Keratinocyte (primary cell): Measurements from ENCODE around the gene RAB11A. TPM values are rescaled to one million over a fixed set of nuclear protein-coding genes. Genes with fewer than 3 reads are reported as not detected.

Source experiments
- DNase-seq: peaks from one replicate; pipeline ENCODE4 v3.0.0-alpha.2; 2011; ENCODE audit warnings: low read depth, missing footprints, low spot score
- FAIRE-seq: peaks from 2 replicates; lab custom pipeline; 2011; peaks lifted over from hg19 to GRCh38; lab: Jason Lieb, UNC
- H2AFZ ChIP-seq: 2 replicates; pipeline ENCODE4 v1.6.0; 2012; ENCODE audit warnings: low read length, control low read depth, inconsistent platforms; ENCODE audit not compliant: control insufficient read depth
- H3K27ac ChIP-seq: 2 replicates; pipeline ENCODE4 v1.5.1; 2011; ENCODE audit warnings: low read length; ENCODE audit not compliant: control insufficient read depth, insufficient read depth
- H3K27me3 ChIP-seq: 3 replicates; pipeline ENCODE4 v1.6.0; 2011; ENCODE audit warnings: low read length; ENCODE audit not compliant: control insufficient read depth, insufficient read depth; ENCODE audit errors: extremely low read depth
- H3K36me3 ChIP-seq, 2 experiments: 2 replicates in 1 of 2; 3 replicates in 1 of 2; pipeline ENCODE4 v1.5.1; 2011; ENCODE audit warnings: low read length in 2 of 2, mild to moderate bottlenecking in 1 of 2; ENCODE audit not compliant: control insufficient read depth in 2 of 2, insufficient read depth in 2 of 2; ENCODE audit errors: extremely low read depth in 1 of 2
- H3K4me1 ChIP-seq: 3 replicates; pipeline ENCODE4 v1.5.1; 2011; ENCODE audit warnings: low read length; ENCODE audit not compliant: control insufficient read depth, insufficient read depth; ENCODE audit errors: extremely low read depth
- H3K4me2 ChIP-seq: 3 replicates; pipeline ENCODE4 v1.6.0; 2011; ENCODE audit warnings: low read depth, low read length; ENCODE audit not compliant: control insufficient read depth, insufficient read depth; ENCODE audit errors: extremely low read depth
- H3K4me3 ChIP-seq, 3 experiments: fragments of 200-600 bp in 1 of 3; sonication (generic) in 1 of 3; 2 replicates in 2 of 3; 3 replicates in 1 of 3; pipeline ENCODE4 v1.5.1; 2011 to 2016; ENCODE audit warnings: low read length in 3 of 3, mild to moderate bottlenecking in 3 of 3, control low read depth in 2 of 3, inconsistent platforms in 1 of 3, low read depth in 1 of 3, mixed read lengths in 1 of 3, mixed run types in 1 of 3, moderate library complexity in 1 of 3; ENCODE audit not compliant: control insufficient read depth in 2 of 3, insufficient read depth in 2 of 3; ENCODE audit errors: extremely low read depth in 1 of 3
- H3K79me2 ChIP-seq: 2 replicates; pipeline ENCODE4 v1.6.0; 2012; ENCODE audit warnings: low read length; ENCODE audit not compliant: control insufficient read depth, insufficient read depth
- H3K9ac ChIP-seq: 3 replicates; pipeline ENCODE4 v1.6.0; 2011; ENCODE audit warnings: low read length; ENCODE audit not compliant: control insufficient read depth, insufficient read depth; ENCODE audit errors: extremely low read depth
- H3K9me1 ChIP-seq: 3 replicates; pipeline ENCODE4 v1.6.0; 2011; ENCODE audit warnings: low read length; ENCODE audit not compliant: control insufficient read depth, insufficient read depth; ENCODE audit errors: extremely low read depth
- H3K9me3 ChIP-seq: 2 replicates; pipeline ENCODE4 v1.5.1; 2012; ENCODE audit warnings: low read depth, low read length; ENCODE audit not compliant: control insufficient read depth
- H4K20me1 ChIP-seq: 3 replicates; pipeline ENCODE4 v1.6.0; 2011; ENCODE audit warnings: low read length; ENCODE audit not compliant: control insufficient read depth, insufficient read depth; ENCODE audit errors: extremely low read depth
- CTCF ChIP-seq, 3 experiments: IDR thresholded peaks in 1 of 3; conservative IDR thresholded peaks in 1 of 3; optimal IDR thresholded peaks in 1 of 3; 2 replicates in 2 of 3; 3 replicates in 1 of 3; pipeline versions ENCODE3 to v1.5.1; 2011; ENCODE audit warnings: low read length in 3 of 3, mild to moderate bottlenecking in 3 of 3, moderate library complexity in 2 of 3, control low read depth in 1 of 3, inconsistent platforms in 1 of 3; ENCODE audit not compliant: insufficient read depth in 2 of 3; ENCODE audit errors: extremely low read depth in 1 of 3
- EZH2 ChIP-seq: IDR thresholded peaks from one replicate; pipeline ENCODE4 v1.6.1; 2012; ENCODE audit warnings: inconsistent platforms, mild to moderate bottlenecking, low read length, moderate library complexity
- dilution Hi-C: fragments of 300-500 bp; cut with MboI; formaldehyde crosslinking; loops from one replicate; pipeline ENCODE4 v1.7.0; 2020; ENCODE audit warnings: low sequenced_read_pairs; ENCODE audit not compliant: extremely low pct_ligation_motif_present
- polyA plus RNA-seq, 5 experiments: library from polyadenylated mRNA; depleted of rRNA in 3 of 5; stranded (reverse) in 3 of 5; stranded (forward) in 1 of 5; unstranded in 1 of 5; fragments of >200 nt; gene quantifications; 1 replicate in 1 of 5; 2 replicates in 3 of 5; 3 replicates in 1 of 5; pipeline versions ENCODE4 v1.2.1 to v1.2.3, GENCODE V29; 2011 to 2012; ENCODE audit warnings: missing spikeins in 2 of 5, low read depth in 1 of 5, low replicate concordance in 1 of 5

RAB11A gene
- polyA plus RNA-seq, 1 donor (not counting 4 experiments of a cell fraction or from before 2014, with no cell fraction given): 537 TPM

- Histone ChIP-seq H3K4me2 (no peak overlapping the region), H3K9me3 (no peaks in the 10 kb centered on the region), H2AFZ (no peak overlapping the region), H3K27ac (no peak overlapping the region), H3K4me1 (no peaks in the 10 kb centered on the region), H4K20me1 (no peaks in the 10 kb centered on the region), H3K9ac (no peak overlapping the region), H3K36me3 (peaks cover 0 to 1% of the 10 kb centered on the region in 2 experiments), H3K79me2 (no peaks in the 10 kb centered on the region), H3K4me3 (no peak overlapping the region), H3K9me1 (no peaks in the 10 kb centered on the region), H3K27me3 (no peaks in the 10 kb centered on the region)
- TF ChIP-seq EZH2 (no peak), CTCF (optimal IDR thresholded peaks at IDR 0.05 in 1 of 3, IDR thresholded peaks at IDR 0.05 in 1 of 3, conservative IDR thresholded peaks at IDR 0.05 in 1 of 3; ENCODE audit: extremely low read depth in 1 of 3, insufficient read depth in 2 of 3, low read length in 3 of 3) (no peak)
- no peak for FAIRE-seq
- no peak for DNase-seq
- dilution Hi-C loops: no loop called here
These were observed 56.0 kb downstream of the RAB11A start for GRCh38 chr15:65925338-65925737.

GRCh38 chr15:65926459-65926858 is 57.2 kb downstream of the RAB11A start:
- Histone ChIP-seq H3K27ac (no peak overlapping the region), H3K9me1 (no peaks in the 10 kb centered on the region), H2AFZ (no peak overlapping the region), H3K36me3 (peaks cover 0 to 1% of the 10 kb centered on the region in 2 experiments), H3K4me1 (no peaks in the 10 kb centered on the region), H3K4me2 (no peak overlapping the region), H4K20me1 (no peaks in the 10 kb centered on the region), H3K4me3 (no peak overlapping the region), H3K9me3 (no peaks in the 10 kb centered on the region), H3K27me3 (no peaks in the 10 kb centered on the region), H3K79me2 (no peaks in the 10 kb centered on the region), H3K9ac (no peak overlapping the region)
- FAIRE-seq: no peak
- DNase-seq: no peak
- dilution Hi-C loops: no loop called here
- TF ChIP-seq CTCF (optimal IDR thresholded peaks at IDR 0.05 in 1 of 3, IDR thresholded peaks at IDR 0.05 in 1 of 3, conservative IDR thresholded peaks at IDR 0.05 in 1 of 3; ENCODE audit: extremely low read depth in 1 of 3, insufficient read depth in 2 of 3, low read length in 3 of 3) (no peak), EZH2 (no peak)
